HepG2 (cell line): ENCODE measurements around the gene GPR15. TPM values are rescaled to one million over a fixed set of nuclear protein-coding genes. Genes with fewer than 3 reads are reported as not detected.

Experiments used
- HMGXB4 ChIP-seq, 2 experiments: sonication (generic) in 1 of 2; formaldehyde crosslinking in 1 of 2; IDR thresholded peaks; 2 replicates each; pipeline versions ENCODE4 v1.4.0 to v1.6.1; 2018 to 2020; ENCODE audit warnings: missing genetic modification reagents in 2 of 2, borderline replicate concordance in 1 of 2, low read depth in 1 of 2, mild to moderate bottlenecking in 1 of 2, missing biosample characterization in 1 of 2
- IRF1 ChIP-seq: sonication (generic); formaldehyde crosslinking; IDR thresholded peaks from 2 replicates; pipeline ENCODE4 v1.4.0; 2020; ENCODE audit warnings: low read depth, mild to moderate bottlenecking, missing genetic modification reagents
- JUND ChIP-seq: sonication (generic); formaldehyde crosslinking; IDR thresholded peaks from 2 replicates; pipeline ENCODE4 v1.8.0; 2022; ENCODE audit warnings: mild to moderate bottlenecking, missing genetic modification reagents
- KAT7 ChIP-seq: IDR thresholded peaks from 2 replicates; pipeline ENCODE4 v1.6.1; 2018; ENCODE audit warnings: borderline replicate concordance, missing compliant biosample characterization
- KDM6A ChIP-seq: IDR thresholded peaks from 2 replicates; pipeline ENCODE4 v1.6.1; 2016; ENCODE audit warnings: low read depth
- MTA3 ChIP-seq: sonication (generic); formaldehyde crosslinking; IDR thresholded peaks from 2 replicates; pipeline ENCODE4 v1.4.0; 2020; ENCODE audit warnings: missing genetic modification reagents
- PPARG ChIP-seq: conservative IDR thresholded peaks from 2 replicates; pipeline ENCODE4 v1.6.1; 2016; ENCODE audit warnings: missing biosample characterization, missing genetic modification reagents
- PRDM15 ChIP-seq: sonication (generic); formaldehyde crosslinking; IDR thresholded peaks from 2 replicates; pipeline ENCODE4 v1.4.0; 2020; ENCODE audit warnings: missing genetic modification reagents
- TEF ChIP-seq: sonication (generic); formaldehyde crosslinking; IDR thresholded peaks from 2 replicates; pipeline ENCODE4 v1.5.0; 2020; ENCODE audit warnings: missing genetic modification reagents
- YY1 ChIP-seq: IDR thresholded peaks from 2 replicates; pipeline ENCODE4 v1.6.1; 2011; ENCODE audit warnings: low read length, low read depth, moderate library complexity, mild to moderate bottlenecking; ENCODE audit not compliant: insufficient read depth, insufficient replicate concordance
- ZBTB37 ChIP-seq: sonication (generic); formaldehyde crosslinking; IDR thresholded peaks from 2 replicates; pipeline ENCODE4 v1.4.0; 2020; ENCODE audit warnings: mild to moderate bottlenecking, missing genetic modification reagents
- ZNF530 ChIP-seq: sonication (generic); formaldehyde crosslinking; IDR thresholded peaks from 2 replicates; pipeline ENCODE4 v1.5.0; 2020; ENCODE audit warnings: low read depth, mild to moderate bottlenecking, missing genetic modification reagents
- ZNF546 ChIP-seq: sonication (generic); formaldehyde crosslinking; conservative IDR thresholded peaks from 2 replicates; pipeline ENCODE4 v1.8.1; 2023; ENCODE audit warnings: mild to moderate bottlenecking, missing genetic modification reagents
- ZNF562 ChIP-seq: sonication (generic); formaldehyde crosslinking; IDR thresholded peaks from 2 replicates; pipeline ENCODE4 v1.8.0; 2022; ENCODE audit warnings: missing genetic modification reagents, borderline replicate concordance
- ZNF564 ChIP-seq: sonication (generic); formaldehyde crosslinking; IDR thresholded peaks from 2 replicates; pipeline ENCODE4 v1.8.1; 2023; ENCODE audit warnings: mild to moderate bottlenecking, missing genetic modification reagents
- ZNF615 ChIP-seq: sonication (generic); formaldehyde crosslinking; IDR thresholded peaks from 2 replicates; pipeline ENCODE4 v1.5.0; 2020; ENCODE audit warnings: mild to moderate bottlenecking, missing genetic modification reagents, borderline replicate concordance
- ZNF766 ChIP-seq: sonication (generic); formaldehyde crosslinking; IDR thresholded peaks from 2 replicates; pipeline ENCODE4 v1.5.0; 2020; ENCODE audit warnings: missing genetic modification reagents, borderline replicate concordance
- ZNF841 ChIP-seq: sonication (generic); formaldehyde crosslinking; IDR thresholded peaks from 2 replicates; pipeline ENCODE4 v1.8.1; 2023; ENCODE audit warnings: missing genetic modification reagents, borderline replicate concordance
- polyA plus RNA-seq, 8 experiments: library from polyadenylated mRNA; depleted of rRNA in 3 of 8; stranded (reverse) in 7 of 8; unstranded in 1 of 8; fragments of >200 nt; fragmentation: Illumina TruSeq in 4 of 8; extraction: Trizol in 4 of 8; gene quantifications; 2 replicates each; pipeline versions ENCODE4 v1.2.1 to v1.2.3, GENCODE V29; 2011 to 2016; ENCODE audit warnings: low read depth in 4 of 8, missing spikeins in 1 of 8, mixed read lengths in 1 of 8; ENCODE audit not compliant: insufficient read depth in 1 of 8
- total RNA-seq, 5 experiments: library from RNA; depleted of rRNA; stranded (reverse); fragments of >200 nt; fragmentation: Illumina TruSeq; extraction: Trizol; gene quantifications; 2 replicates each; pipeline ENCODE4 v1.2.3, GENCODE V29; 2016; ENCODE audit warnings: low read depth in 1 of 5
- TF ChIP-seq, protein P1 (sequence below), 2 experiments: fragments of 450-650 bp in 1 of 2; sonication (generic) in 1 of 2; formaldehyde crosslinking; IDR thresholded peaks; 2 replicates each; pipeline versions ENCODE4 v1.5.0 to v1.8.0; 2020 to 2022; ENCODE audit warnings: mild to moderate bottlenecking in 1 of 2, missing genetic modification reagents in 1 of 2

GPR15 gene
- total and polyA plus RNA-seq, 2 of the 13 experiments (the other 11 are each of a cell fraction or from before 2014, with no cell fraction given) = not detected

- TF ChIP-seq PRDM15 (CRISPR knock-in tag) = 0 out of 2 replicates have a peak, but pooled peaks have one; percentile 12
- TF ChIP-seq KDM6A (CRISPR knock-in tag) = no peak
- no peak for TF ChIP-seq KAT7 (CRISPR knock-in tag)
- TF ChIP-seq ZNF841 (CRISPR knock-in tag) = no peak
- TF ChIP-seq ZBTB37 (CRISPR knock-in tag) = no peak
- TF ChIP-seq, protein P1, sequence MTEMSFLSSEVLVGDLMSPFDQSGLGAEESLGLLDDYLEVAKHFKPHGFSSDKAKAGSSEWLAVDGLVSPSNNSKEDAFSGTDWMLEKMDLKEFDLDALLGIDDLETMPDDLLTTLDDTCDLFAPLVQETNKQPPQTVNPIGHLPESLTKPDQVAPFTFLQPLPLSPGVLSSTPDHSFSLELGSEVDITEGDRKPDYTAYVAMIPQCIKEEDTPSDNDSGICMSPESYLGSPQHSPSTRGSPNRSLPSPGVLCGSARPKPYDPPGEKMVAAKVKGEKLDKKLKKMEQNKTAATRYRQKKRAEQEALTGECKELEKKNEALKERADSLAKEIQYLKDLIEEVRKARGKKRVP (CRISPR knock-in tag; IDR thresholded peaks at IDR 0.05) = 0 out of 4 replicates have a peak, but pooled peaks of 1 of the 2 experiments have one; percentile 5
- TF ChIP-seq IRF1 (CRISPR knock-in tag) = no peak
- TF ChIP-seq ZNF615 (CRISPR knock-in tag) = 0 out of 2 replicates have a peak, but pooled peaks have one; percentile 2
- TF ChIP-seq ZNF562 (CRISPR knock-in tag) = no peak
- TF ChIP-seq PPARG (CRISPR knock-in tag) = no peak
- TF ChIP-seq YY1 = peak; percentile 40
- no peak for TF ChIP-seq ZNF766 (CRISPR knock-in tag)
- TF ChIP-seq TEF (CRISPR knock-in tag) = 0 out of 2 replicates have a peak, but pooled peaks have one; percentile 20
- TF ChIP-seq ZNF564 (CRISPR knock-in tag) = no peak
- no peak for TF ChIP-seq MTA3 (CRISPR knock-in tag)
- TF ChIP-seq ZNF530 (CRISPR knock-in tag) = no peak
- TF ChIP-seq ZNF546 (CRISPR knock-in tag) = no peak
- peak in 1 of 2 experiments; percentile 12; a peak in 1 of 4 replicates for TF ChIP-seq HMGXB4 (CRISPR knock-in tag; IDR thresholded peaks at IDR 0.05; ENCODE audit: borderline replicate concordance in 1 of 2, low read depth in 1 of 2)
- no peak for TF ChIP-seq JUND (CRISPR knock-in tag)
Measured at GRCh38 chr3:98521897-98522543, 9.8 kb upstream of the GPR15 start (continued).
